ENCODE measurements around the gene ERICH6. TPM values are rescaled to one million over a fixed set of nuclear protein-coding genes. Genes with fewer than 3 reads are reported as not detected.
A peak's percentile ranks its signal among the peaks of the same experiment; 100 is the strongest.

Gene ERICH6
- total RNA-seq, 1 experiment from 2014 or later, result not detected

- TF ChIP-seq CTCF (IDR thresholded peaks at IDR 0.05; ENCODE audit: unreplicated experiment), result no peak
- intact Hi-C loops (cut with micrococcal nuclease; ENCODE audit: unreplicated experiment), result no loop called here
- no peak for DNase-seq
- H3K27ac Mint-ChIP-seq (ENCODE audit: unreplicated experiment), result peak overlapping the region; percentile 62
- peaks cover 60% of the 10 kb centered on the region for H3K4me1 Mint-ChIP-seq (ENCODE audit: low read depth, unreplicated experiment)
- peaks cover 3% of the 10 kb centered on the region for H3K9me3 Mint-ChIP-seq (ENCODE audit: low read depth, unreplicated experiment)
- no peak overlapping the region for H3K4me3 Mint-ChIP-seq (ENCODE audit: low read depth, unreplicated experiment)
- no TSS peak for BruUV-seq (replicated peaks)
- CTCF ChIA-PET, result interaction anchor here (0.8 to 1.3 kb wide), 2 partner anchors 16 to 19 kb away, joined by 4 read pairs; no protein-coding TSS in a partner anchor
- no peaks in the 10 kb centered on the region for H3K27me3 Mint-ChIP-seq (ENCODE audit: unreplicated experiment)
- H3K36me3 Mint-ChIP-seq (ENCODE audit: insufficient read depth, unreplicated experiment), result peaks cover 30% of the 10 kb centered on the region
These were observed 40.6 kb upstream of the ERICH6 start for GRCh38 chr3:150744041-150744918.

GRCh38 chr3:150743508-150743907 is 39.8 kb upstream of the ERICH6 start:
- CTCF ChIA-PET, result interaction anchor here (0.8 to 1.6 kb wide), 4 partner anchors 9 to 26 kb away, joined by 3 to 5 read pairs (median 4); no protein-coding TSS in a partner anchor
- Mint-ChIP-seq H3K36me3 (ENCODE audit: insufficient read depth, unreplicated experiment) (peaks cover 30% of the 10 kb centered on the region), H3K4me1 (ENCODE audit: low read depth, unreplicated experiment) (peaks cover 52% of the 10 kb centered on the region), H3K27ac (ENCODE audit: unreplicated experiment) (peak overlapping the region; percentile 62), H3K27me3 (ENCODE audit: unreplicated experiment) (no peaks in the 10 kb centered on the region), H3K4me3 (ENCODE audit: low read depth, unreplicated experiment) (no peak overlapping the region), H3K9me3 (ENCODE audit: low read depth, unreplicated experiment) (peaks cover 3% of the 10 kb centered on the region)
- TF ChIP-seq CTCF (IDR thresholded peaks at IDR 0.05; ENCODE audit: unreplicated experiment), result no peak
- peak; percentile 27 for DNase-seq
- no TSS peak for BruUV-seq (replicated peaks)
- intact Hi-C loops (cut with micrococcal nuclease; ENCODE audit: unreplicated experiment), result no loop called here

- H3K27ac Mint-ChIP-seq (ENCODE audit: unreplicated experiment), result no peak overlapping the region
- no peak overlapping the region for H3K4me3 Mint-ChIP-seq (ENCODE audit: low read depth, unreplicated experiment)
- no TSS peak for BruUV-seq (replicated peaks)
- no peaks in the 10 kb centered on the region for H3K27me3 Mint-ChIP-seq (ENCODE audit: unreplicated experiment)
- intact Hi-C loops (cut with micrococcal nuclease; ENCODE audit: unreplicated experiment), result no loop called here
- DNase-seq, result no peak
- CTCF ChIA-PET, result interaction anchor here (1.5 to 1.6 kb wide), 2 partner anchors 10 to 26 kb away, joined by 3 to 5 read pairs; no protein-coding TSS in a partner anchor
- H3K4me1 Mint-ChIP-seq (ENCODE audit: low read depth, unreplicated experiment), result peaks cover 48% of the 10 kb centered on the region
- peaks cover 3% of the 10 kb centered on the region for H3K9me3 Mint-ChIP-seq (ENCODE audit: low read depth, unreplicated experiment)
- H3K36me3 Mint-ChIP-seq (ENCODE audit: insufficient read depth, unreplicated experiment), result peaks cover 30% of the 10 kb centered on the region
- no peak for TF ChIP-seq CTCF (IDR thresholded peaks at IDR 0.05; ENCODE audit: unreplicated experiment)
These were observed 39.0 kb upstream of the ERICH6 start for GRCh38 chr3:150742679-150743078.

GRCh38 chr3:150742141-150742523 is 38.4 kb upstream of the ERICH6 start:
- no peak for DNase-seq
- BruUV-seq (replicated peaks), result no TSS peak
- Mint-ChIP-seq H3K36me3 (ENCODE audit: insufficient read depth, unreplicated experiment) (peaks cover 29% of the 10 kb centered on the region), H3K4me3 (ENCODE audit: low read depth, unreplicated experiment) (no peak overlapping the region), H3K9me3 (ENCODE audit: low read depth, unreplicated experiment) (peaks cover 3% of the 10 kb centered on the region), H3K27me3 (ENCODE audit: unreplicated experiment) (no peaks in the 10 kb centered on the region), H3K4me1 (ENCODE audit: low read depth, unreplicated experiment) (peaks cover 42% of the 10 kb centered on the region), H3K27ac (ENCODE audit: unreplicated experiment) (no peak overlapping the region)
- CTCF ChIA-PET, result interaction anchor here (1.5 to 1.6 kb wide), 2 partner anchors 10 to 27 kb away, joined by 3 to 5 read pairs; no protein-coding TSS in a partner anchor
- intact Hi-C loops (cut with micrococcal nuclease; ENCODE audit: unreplicated experiment), result no loop called here
- TF ChIP-seq CTCF (IDR thresholded peaks at IDR 0.05; ENCODE audit: unreplicated experiment), result no peak
